HG02943 (cell line): Measurements from ENCODE around the gene SWAP70.
A peak's percentile ranks its signal among the peaks of the same experiment; 100 is the strongest.

Experiments
- ATAC-seq: cut with Tn5 transposase; IDR thresholded peaks from one replicate; pipeline ENCODE4 v1.9.1; 2021; ENCODE audit warnings: mild to moderate bottlenecking, low read depth, moderate library complexity; ENCODE audit not compliant: unreplicated experiment

Gene SWAP70

DNA sequence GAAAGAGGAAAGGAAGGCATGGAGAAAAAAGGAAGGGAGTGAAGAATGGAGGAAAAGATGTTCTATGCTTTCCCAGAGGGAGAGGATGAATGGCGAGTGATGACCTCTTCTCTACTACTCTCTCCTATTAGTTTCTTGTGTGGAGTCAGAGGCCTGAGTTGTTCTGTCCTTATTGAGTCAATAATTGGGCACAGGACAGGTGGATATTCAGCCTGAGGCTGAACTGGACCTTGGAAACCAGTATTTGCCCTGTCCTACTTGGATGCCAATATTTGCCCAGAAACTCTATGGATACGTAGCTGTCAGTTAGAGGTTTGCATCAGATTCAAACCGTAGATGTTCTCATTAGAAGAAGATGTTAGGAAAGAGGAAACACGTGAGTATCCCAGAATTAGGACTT lies 17.6 kb upstream of the SWAP70 start:
- no peak for ATAC-seq

DNA sequence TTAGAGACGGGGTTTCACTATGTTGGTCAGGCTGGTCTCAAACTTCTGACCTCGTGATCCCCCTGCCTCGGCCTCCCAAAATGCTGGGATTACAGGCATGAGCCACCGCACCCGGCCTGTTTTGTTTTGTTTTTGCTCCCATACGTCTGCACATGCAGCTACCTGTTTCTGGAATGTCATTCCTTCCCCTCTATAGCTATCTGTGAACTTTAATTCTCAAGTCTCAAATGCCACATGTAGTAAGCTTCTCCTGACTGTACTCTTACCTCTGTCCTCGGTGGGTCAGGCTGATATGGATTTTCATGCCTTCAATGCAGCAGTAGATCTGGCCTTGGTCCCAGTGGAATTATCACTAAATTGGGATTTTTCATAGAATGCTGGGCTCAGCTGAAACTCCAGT lies 12.4 kb upstream of the SWAP70 start:
- no peak for ATAC-seq

DNA sequence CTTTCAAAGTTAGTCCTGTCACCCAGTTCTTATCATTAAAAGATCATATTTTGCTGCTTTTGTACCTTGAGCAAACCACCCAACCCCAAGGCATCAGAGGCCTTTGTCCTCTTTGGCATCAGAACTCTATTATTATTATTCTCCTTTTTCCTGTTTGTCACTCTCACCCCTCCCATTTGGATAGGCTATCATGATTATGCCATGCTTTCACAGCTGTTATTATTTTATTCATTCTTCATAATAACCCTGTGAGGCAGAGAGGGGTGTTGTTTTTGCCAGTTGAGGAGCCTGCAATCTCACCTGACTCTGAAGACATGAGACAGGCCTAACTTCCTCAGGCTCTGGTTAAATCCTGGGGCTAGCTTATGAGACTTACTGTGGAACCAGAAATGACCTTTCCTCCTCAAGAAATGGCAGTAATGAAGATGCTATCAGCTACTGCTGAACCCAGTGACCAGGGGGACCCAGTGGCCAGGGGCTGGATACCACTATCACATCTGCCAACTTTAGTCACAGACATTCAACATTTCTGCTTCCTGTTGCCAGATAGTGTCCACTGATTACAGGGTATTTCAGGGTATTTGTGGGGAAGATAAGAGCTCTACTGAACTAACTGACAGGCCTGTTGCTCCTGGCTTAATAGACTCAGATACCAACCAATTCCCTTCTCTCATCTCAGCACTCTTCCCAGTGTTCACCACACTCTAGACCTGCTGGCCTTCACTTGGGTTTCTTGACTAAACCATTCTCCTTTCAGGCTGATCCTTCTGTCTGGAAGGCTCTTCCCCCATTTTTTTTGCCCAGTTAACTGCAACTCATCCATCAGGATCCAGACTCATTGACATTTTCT lies 11.8 kb upstream of the SWAP70 start:
- no peak for ATAC-seq

DNA sequence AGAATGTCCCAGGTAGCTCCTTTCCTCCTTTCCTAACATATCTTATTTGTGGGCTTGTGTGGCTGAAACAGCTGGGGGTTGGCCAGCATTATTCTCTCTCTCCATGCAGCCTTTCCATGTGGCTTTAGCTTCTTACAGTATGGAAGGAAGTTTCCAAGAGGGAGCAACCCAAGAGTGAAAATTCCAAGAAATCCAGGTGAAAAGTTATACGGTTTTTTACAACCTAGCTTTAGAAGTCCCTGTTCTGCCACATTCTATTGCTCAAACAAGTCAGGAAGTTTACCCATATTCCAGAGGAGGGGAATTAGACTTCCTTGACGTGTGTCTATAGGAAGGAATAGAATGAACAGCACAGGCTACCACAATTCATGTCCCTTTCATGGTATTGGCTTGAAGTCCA lies 10.0 kb upstream of the SWAP70 start:
- ATAC-seq: no peak

DNA sequence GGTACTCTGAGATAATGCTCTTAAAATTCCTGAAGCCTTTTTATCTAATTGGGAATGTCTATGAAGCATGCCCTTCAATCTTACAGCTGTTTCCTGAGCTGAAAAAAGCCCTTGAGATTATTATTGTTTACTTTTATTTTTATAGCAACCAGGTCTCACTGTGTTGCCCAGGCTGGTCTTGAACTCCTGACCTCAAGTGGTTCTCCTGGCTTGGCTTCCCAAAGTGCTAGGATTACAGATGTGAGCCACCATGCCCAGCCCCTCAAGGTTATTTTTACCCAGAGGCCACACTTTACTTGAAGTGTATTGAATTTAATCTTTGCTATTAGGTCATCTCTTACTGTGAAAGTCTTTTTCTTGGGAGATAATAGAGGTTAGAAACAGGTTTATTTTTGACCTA lies 7.0 kb upstream of the SWAP70 start:
- ATAC-seq: no peak

DNA sequence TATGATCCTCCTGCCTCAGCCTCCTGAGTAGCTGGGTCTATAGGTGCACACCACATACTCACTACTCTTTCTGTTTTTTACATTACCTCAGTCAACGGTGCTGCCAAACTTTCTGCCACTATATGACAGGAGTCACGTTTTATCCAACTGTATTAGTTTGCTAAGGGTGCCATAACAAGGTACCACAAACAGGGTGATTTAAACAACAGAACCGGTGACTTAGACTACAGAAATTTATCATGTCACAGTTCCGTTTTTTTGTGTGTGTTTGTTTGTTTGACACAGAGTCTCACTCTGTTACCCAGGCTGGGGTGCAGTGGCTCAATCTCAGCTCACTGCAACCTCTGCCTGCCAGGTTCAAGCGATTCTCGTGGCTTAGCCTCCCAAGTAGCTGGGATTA lies 6.3 kb upstream of the SWAP70 start:
- no peak for ATAC-seq

DNA sequence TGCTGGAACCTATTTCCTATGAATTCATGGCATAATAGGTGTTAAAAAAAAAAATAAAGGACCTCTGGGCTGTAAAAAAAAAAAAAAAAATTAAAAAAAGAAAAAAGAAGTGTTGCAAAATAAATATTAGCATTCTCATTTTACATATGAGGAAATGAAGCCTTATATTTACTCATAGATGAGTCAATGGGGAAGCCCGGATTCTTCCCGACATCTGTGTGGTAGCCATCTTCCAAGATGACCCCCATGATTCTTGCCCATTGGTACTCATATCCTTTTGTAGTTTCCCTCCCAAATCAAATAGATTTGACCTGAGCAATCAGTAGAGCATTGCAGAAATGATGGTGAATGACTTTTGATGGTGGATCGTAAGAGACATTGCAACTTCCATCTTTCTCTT lies 3.0 kb upstream of the SWAP70 start:
- no peak for ATAC-seq

DNA sequence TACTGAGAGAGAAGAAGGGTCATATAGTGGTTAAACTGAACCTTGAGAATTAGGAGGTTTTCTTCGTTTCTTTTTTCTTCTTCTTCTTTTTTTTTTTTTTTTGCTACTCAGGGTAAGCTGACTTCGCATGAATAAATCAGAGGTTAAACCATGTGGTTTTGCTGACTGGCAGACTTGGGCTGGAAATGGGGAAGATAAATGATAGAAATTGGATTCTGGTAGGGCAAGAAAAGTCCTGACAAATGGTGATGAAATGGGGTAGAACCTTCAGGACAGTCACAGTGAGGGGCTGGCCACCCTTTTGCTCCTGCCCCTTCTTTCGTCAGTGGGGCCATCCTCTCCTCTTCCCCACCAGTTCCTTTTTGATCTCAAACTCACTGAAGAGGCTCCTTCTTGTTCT lies 1.6 kb upstream of the SWAP70 start:
- ATAC-seq: no peak

DNA sequence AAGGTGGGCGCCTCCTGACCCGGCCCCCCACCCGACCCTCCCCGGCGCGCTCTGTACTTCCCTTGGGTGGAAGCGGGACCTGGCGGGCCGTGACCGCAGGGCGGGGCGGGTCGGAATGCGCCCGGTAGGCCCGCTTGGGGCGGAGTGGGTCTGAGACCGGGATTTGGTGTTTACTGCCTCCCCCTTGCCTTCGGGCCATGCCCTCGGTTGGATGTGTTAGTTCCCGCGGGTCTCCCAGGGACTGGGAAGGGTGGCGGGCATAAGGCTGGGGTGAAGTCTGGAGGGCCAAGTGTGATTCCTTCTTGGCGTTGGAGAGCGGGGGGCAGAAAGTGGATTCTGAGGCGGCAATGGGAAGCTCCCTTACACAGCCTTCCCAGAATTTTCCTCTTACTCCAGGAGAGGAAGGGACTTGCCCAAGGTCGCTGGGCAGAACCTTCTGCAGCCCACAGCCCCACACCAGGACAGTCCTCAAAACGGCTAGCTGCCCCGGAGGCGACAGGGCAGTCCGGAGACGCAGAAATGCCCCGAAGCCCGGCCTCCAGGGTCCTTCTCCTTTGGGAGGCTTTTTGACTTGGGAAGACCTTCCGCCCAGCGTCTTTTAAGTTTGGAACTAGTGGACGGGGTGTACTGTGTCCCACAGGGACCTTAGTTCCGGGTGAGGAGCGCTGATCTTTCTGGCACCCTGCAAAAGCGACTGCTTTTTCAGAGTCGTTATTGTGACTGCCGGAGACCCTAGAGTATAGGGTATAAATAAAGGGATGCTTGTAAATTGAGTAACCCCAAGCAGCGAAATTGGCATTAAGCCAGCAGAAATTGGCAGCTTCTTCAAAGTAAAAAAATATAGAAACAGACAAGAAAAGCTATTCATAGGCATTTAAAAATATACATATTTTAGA lies 647 bp downstream of the SWAP70 start:
- peak; percentile 42 for ATAC-seq

DNA sequence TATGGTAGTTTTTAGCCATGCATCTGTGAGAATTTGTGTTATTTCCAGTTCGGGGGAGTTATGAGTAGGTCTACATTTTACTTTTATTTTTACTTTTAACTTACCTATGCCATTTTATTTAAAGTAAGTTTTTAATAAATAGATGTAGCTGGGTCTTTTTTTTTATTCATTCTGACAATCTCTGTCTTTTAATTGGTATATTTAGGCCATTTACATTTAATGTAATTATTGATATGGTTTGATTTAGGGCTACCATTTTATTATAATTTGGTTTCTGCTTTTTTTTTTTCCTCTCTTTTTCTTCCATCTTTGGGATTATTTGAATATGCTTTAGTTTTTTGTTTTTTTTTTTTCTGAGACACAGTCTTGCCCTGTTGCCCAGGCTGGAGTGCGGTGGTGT lies 1.9 kb downstream of the SWAP70 start:
- no peak for ATAC-seq

DNA sequence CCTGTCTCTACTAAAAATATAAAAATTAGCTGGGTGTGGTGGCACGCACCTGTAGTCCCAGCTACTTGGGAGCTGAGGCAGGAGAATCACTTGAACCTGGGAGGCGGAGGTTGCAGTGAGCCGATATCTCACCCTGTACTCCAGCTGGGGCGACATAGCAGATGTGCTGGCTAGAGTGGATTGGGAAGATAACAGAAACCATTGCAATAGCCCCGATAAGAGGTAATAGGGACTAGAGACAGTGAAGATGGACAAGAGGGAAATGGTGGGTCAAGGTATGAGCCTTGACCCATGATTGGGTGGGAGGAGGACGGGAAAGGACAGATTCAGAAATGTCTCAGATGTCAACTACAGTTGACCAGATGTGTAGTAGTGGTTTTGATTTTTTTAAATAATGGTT lies 6.1 kb downstream of the SWAP70 start:
- no peak for ATAC-seq

DNA sequence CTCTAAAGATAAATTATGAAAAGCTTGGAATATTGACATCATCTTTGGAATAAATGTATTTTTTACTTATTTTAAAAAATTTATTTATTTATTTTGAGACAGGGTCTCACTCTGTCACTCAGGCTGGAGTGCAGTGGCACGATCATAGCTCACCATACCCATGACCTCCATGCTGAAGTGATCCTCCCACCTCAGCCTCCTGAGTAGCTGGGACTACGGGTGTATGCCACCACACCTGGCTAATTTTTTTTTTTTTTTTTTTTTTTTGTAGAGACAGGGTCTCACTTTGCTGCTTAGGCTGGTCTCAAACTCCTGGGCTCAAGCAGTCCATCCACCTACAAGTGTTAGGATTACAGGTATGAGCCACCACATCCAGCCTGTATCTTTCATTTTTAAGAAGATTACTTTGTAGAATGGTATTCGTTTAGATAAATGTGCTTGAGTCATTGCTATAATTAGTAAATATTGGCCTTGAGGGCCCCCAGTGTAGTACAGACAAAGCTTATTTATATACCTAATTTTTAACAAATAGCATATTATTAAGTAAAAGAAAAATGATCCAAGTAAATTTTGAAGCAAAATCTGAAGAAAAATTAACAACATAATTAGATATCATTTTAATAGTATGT lies 8.5 kb downstream of the SWAP70 start:
- ATAC-seq: no peak

DNA sequence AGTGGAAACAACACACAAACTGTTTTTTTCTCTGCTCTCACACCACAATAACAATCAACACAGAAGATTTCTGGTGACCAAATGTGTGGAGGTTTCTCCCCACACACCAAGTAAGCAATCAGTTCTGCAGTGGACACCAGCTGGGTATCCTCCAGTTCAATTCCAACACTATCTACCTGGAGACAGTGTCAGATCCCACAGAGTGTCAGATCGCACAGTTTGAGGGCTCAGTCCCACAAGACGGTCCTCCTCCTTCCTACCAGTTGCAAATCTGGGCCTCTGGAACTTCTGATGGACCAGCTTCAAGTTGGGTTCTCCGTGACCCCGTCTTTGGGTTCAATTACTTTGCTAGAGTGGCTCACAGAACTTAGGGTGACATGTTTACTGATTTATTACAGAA lies 9.0 kb downstream of the SWAP70 start:
- ATAC-seq: no peak

DNA sequence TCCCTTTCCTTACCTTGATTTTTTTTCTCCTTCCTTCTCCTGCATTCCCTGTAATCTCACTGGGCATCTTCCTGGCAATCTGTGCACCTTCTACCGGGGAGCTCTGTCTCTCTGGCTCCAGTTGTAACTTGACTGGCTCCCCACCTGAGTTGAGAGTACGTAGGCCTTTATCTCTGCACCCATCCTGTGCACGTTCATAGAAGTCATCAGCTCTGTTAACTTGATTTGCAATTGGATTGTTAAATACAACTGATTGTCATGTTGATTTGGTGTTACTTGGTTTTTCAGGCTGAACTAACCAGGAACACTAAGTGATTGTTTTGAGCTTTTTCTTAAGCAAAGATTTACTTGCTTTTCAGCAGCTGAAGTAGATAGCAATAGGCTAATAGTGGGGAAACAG lies 11.8 kb downstream of the SWAP70 start:
- ATAC-seq: no peak

DNA sequence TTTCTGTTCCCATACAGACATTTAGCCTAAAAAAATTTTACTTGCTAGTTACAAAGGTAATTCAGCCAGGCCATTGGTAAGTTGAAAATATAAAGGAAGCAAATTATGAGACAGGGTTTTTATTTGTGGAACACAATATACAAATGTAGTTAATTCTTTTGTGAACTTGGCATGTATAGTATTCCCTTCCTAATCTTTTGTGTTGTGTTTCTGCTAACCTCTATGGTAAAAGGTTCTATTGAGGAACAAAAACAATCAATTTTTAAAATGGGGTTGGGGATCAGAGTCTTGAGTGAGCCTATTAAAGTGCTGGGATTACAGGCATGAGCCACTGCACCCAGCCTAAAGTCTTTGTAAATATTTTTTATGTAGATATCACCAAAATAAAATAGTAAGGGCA lies 14.1 kb downstream of the SWAP70 start:
- no peak for ATAC-seq

DNA sequence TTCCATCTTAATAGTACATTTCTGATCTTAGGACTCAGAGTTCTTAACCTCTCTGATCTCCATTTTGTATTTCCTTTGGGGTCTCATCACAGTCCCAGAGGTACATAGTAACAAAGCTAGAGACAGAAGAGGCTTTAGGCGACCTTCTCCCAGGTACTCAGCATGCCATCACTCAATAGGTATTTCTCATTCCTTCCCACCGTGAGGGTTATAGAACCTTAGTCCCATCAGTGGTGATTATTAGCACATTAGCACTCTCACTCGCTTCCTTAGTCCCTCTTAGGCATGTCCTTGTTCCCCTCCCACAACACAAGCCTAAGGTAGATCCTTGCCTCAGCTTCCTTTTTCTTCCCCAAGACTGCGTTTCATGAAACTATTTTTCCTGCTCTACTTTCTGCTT lies 14.7 kb downstream of the SWAP70 start:
- ATAC-seq: no peak

DNA sequence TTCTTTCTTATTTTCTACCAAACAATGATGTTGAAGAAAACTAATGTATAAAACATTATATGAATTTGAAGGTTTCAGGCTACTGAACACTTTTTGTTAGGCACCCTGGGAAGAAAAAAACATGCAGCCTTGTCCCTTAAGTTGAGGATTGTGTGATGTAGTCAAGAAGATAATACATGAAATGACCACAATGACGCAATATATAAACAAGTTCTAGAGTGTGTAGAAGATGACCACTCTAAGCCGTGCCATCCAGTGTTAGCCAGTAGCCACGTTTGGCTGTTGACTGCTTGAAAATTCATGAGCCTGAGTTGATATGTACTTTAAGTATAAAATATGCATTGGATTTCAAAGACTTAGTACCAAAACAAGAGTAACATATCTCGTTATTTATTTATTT lies 16.2 kb downstream of the SWAP70 start:
- ATAC-seq: no peak

DNA sequence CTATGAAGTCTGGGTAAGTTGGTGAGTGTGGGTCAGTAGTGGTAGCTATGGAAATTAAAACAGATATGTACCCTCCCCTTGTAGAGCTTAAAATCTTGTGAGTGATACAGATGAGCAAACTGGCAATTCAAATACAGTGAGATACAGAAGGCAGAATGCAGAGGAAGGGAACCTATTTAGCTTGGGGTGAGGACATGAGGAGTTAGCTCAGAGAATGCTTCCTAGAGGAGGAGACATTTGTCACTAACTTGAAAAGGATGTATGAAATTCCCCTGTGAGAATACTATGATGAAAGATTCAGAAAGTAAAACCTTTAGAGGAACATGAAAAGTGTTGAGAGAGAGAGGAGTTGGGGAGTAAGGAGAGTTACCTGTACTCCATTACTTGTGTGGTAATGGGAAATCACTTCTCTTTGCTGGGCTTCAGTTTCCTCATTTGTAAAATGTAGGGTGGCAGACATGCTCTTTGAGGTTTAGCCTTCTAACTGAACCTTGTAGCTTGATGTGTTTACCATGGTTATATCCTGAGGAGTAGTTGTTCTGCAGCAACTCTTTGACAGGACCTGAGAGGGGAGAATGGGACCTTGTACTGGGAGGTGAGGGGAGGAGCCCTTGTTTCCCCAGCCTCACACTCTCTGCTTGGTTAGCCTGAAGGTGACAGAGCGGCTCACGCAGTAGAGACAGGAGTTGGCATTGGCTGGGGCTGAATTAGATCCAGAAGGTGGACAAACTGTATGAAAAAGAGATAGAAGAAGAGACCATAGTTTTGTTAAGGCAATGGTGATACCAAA lies 17.9 kb downstream of the SWAP70 start:
- ATAC-seq: no peak

DNA sequence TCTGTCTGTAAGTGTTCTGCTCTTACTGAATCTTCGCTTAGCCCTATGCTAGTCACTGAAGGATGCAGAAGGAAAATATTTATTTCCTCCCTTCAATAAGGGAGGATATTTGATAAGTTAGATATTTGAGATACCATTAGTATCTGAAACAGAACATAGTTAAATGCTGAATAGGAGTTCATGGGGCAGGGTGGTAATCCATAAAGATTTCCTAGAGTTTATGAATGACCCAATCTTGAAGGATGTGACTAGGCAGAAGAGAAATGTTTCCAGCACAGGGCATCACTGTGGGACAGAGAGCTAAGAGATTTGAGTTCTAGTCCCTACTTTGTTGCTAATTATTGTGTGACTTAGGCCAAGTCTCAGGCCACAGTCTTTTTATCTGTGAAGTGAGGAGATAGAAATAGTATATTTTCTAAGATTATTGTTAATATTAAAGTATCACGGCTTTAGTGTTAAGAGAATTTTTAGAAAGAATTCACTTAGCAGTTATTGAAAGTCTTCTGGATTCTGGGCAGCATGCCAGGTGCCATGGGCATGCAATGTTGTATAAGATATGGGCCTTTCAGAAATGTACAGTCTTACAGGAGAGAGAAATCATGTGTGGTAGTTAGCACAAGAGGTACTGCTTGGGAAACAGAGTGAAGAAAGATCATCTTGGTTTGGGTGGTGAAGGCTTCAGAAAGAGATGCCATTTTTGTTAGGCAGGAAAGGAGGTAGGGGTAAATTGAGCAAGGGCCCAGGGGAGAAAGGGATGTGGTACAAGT lies 24.0 kb downstream of the SWAP70 start:
- no peak for ATAC-seq
